Smooth muscle cell (in vitro differentiated cells): ENCODE measurements around the gene TSC22D3. TPM values are rescaled to one million over a fixed set of nuclear protein-coding genes. Genes with fewer than 3 reads are reported as not detected.

ENCODE experiments used
- DNase-seq: peaks from one replicate; lab custom pipeline; 2025; ENCODE audit not compliant: unreplicated experiment; lab: John Stamatoyannopoulos, UW
- H2AFZ ChIP-seq: fragments of 200-600 bp; sonication (generic); 2 replicates; pipeline ENCODE4 v1.6.0; 2016; ENCODE audit warnings: antibody characterized with exemption, low read depth, mild to moderate bottlenecking
- H3F3A ChIP-seq: fragments of 200-600 bp; sonication (generic); 2 replicates; pipeline ENCODE4 v1.6.0; 2017; ENCODE audit warnings: antibody characterized with exemption, low read depth
- H3K27ac ChIP-seq: fragments of 200-600 bp; sonication (generic); 2 replicates; pipeline ENCODE4 v1.5.1; 2016; ENCODE audit warnings: low read depth, mild to moderate bottlenecking
- H3K27me3 ChIP-seq: fragments of 200-600 bp; sonication (generic); 2 replicates; pipeline ENCODE4 v1.6.1; 2016; ENCODE audit warnings: low read depth, mild to moderate bottlenecking
- H3K36me3 ChIP-seq: fragments of 200-600 bp; sonication (generic); 2 replicates; pipeline ENCODE4 v1.5.1; 2016; ENCODE audit warnings: low read depth
- H3K4me1 ChIP-seq: fragments of 200-600 bp; sonication (generic); 2 replicates; pipeline ENCODE4 v1.5.1; 2016; ENCODE audit warnings: low read depth
- H3K4me2 ChIP-seq: fragments of 200-600 bp; sonication (generic); 2 replicates; pipeline ENCODE4 v1.6.0; 2016; ENCODE audit warnings: mild to moderate bottlenecking
- H3K4me3 ChIP-seq: fragments of 200-600 bp; sonication (generic); 2 replicates; pipeline ENCODE4 v1.5.1; 2016; ENCODE audit warnings: mild to moderate bottlenecking
- H3K79me2 ChIP-seq: fragments of 200-600 bp; sonication (generic); 2 replicates; pipeline ENCODE4 v1.6.0; 2016; ENCODE audit warnings: low read depth, mild to moderate bottlenecking
- H3K9ac ChIP-seq: fragments of 200-600 bp; sonication (generic); 2 replicates; pipeline ENCODE4 v1.6.0; 2016; ENCODE audit warnings: low read depth
- H3K9me3 ChIP-seq: fragments of 200-600 bp; sonication (generic); replicated peaks from 2 replicates; pipeline ENCODE4 v1.5.1; 2016; ENCODE audit warnings: low read depth
- H4K20me1 ChIP-seq: fragments of 200-600 bp; sonication (generic); 2 replicates; pipeline ENCODE4 v1.6.0; 2016; ENCODE audit warnings: low read depth
- whole genome bisulfite sequencing: methylation state at CpG from one replicate; pipeline ENCODE4 v1.1.7; 2016; ENCODE audit warnings: low lambda C conversion rate; 5-methylcytosine and 5-hydroxymethylcytosine counted together
- polyA plus RNA-seq: library from polyadenylated mRNA; unstranded; fragments of >200 nt; fragmentation: Nextera tagmentation; extraction: Ambion mirVana; gene quantifications from 2 replicates; pipeline ENCODE4 v1.2.1, GENCODE V29; 2016
- total RNA-seq: library from RNA; depleted of rRNA; stranded (reverse); fragments of >200 nt; gene quantifications from 2 replicates; pipeline ENCODE4 v1.2.3, GENCODE V29; 2014
- TF ChIP-seq, protein P1 (sequence below): fragments of 200-600 bp; sonication (generic); IDR thresholded peaks from 2 replicates; pipeline ENCODE4 v1.5.1; 2017; ENCODE audit warnings: borderline replicate concordance, mild to moderate bottlenecking, antibody characterized with exemption; ENCODE audit not compliant: insufficient read depth, poor library complexity, severe bottlenecking

The TSC22D3 gene
- total and polyA plus RNA-seq, 2 experiments from 2014 or later: 144 to 271 TPM

DNA sequence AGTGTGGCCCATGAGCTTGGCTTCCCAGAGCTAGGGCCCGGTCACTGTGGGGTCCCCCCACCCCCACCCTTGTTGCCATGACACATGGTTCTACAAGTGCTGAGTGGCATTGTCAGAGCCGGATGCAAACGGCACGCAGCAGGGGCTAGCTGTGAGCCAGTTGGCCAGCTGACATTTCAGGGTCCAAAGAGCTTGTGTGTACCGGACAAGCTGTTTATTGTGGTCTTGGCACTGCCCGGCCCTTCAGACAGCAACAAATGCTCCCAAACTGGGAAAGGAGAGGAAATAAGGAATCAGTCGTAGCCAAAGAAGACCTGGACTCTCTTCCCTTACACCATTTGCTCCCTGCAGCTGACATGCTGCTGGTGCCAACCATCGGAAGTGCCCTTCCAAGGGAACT is 36.8 kb downstream of the TSC22D3 start:
- H3K27me3 ChIP-seq: no peaks in the 10 kb centered on the region
- H2AFZ ChIP-seq: no peak overlapping the region
- over 99% methylated on average over 8 of the region's 8 CpGs for WGBS
- no peak overlapping the region for H3K4me2 ChIP-seq
- H3F3A ChIP-seq: no peaks in the 10 kb centered on the region
- H3K27ac ChIP-seq: no peak overlapping the region
- TF ChIP-seq, protein P1, sequence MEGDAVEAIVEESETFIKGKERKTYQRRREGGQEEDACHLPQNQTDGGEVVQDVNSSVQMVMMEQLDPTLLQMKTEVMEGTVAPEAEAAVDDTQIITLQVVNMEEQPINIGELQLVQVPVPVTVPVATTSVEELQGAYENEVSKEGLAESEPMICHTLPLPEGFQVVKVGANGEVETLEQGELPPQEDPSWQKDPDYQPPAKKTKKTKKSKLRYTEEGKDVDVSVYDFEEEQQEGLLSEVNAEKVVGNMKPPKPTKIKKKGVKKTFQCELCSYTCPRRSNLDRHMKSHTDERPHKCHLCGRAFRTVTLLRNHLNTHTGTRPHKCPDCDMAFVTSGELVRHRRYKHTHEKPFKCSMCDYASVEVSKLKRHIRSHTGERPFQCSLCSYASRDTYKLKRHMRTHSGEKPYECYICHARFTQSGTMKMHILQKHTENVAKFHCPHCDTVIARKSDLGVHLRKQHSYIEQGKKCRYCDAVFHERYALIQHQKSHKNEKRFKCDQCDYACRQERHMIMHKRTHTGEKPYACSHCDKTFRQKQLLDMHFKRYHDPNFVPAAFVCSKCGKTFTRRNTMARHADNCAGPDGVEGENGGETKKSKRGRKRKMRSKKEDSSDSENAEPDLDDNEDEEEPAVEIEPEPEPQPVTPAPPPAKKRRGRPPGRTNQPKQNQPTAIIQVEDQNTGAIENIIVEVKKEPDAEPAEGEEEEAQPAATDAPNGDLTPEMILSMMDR: no peak
- no peaks in the 10 kb centered on the region for H3K36me3 ChIP-seq
- H3K9me3 ChIP-seq: no peaks in the 10 kb centered on the region
- no peak overlapping the region for H3K9ac ChIP-seq
- no peaks in the 10 kb centered on the region for H4K20me1 ChIP-seq
- DNase-seq: no peak
- H3K79me2 ChIP-seq: no peaks in the 10 kb centered on the region
- peaks cover 6% of the 10 kb centered on the region for H3K4me1 ChIP-seq
- H3K4me3 ChIP-seq: no peak overlapping the region

DNA sequence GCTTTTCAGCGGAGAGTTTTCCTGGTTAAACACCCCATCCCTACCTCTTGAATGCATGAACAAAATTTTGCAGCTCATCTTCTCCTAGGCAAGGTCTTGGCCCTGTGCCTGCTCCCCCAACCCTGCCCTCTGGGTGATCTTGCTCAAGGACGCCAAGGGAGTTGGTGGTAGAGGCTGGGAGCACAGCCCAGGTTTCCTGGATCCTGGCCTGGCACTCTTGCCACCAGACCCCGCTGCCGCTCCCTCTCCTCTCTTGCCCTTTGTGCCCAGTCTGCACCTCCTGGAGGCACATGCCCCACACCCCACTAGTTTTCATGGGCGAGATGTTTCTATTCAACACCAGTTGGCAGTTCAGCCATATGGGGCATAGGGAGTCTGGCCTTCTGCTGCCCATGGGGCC is 37.3 kb downstream of the TSC22D3 start:
- no peak overlapping the region for H3K9ac ChIP-seq
- no peak overlapping the region for H3K4me3 ChIP-seq
- H3K4me2 ChIP-seq: no peak overlapping the region
- no peaks in the 10 kb centered on the region for H3F3A ChIP-seq
- no peak overlapping the region for H2AFZ ChIP-seq
- no peaks in the 10 kb centered on the region for H3K9me3 ChIP-seq
- H3K79me2 ChIP-seq: no peaks in the 10 kb centered on the region
- H3K27me3 ChIP-seq: no peaks in the 10 kb centered on the region
- H4K20me1 ChIP-seq: no peaks in the 10 kb centered on the region
- no peak for DNase-seq
- peaks cover 6% of the 10 kb centered on the region for H3K4me1 ChIP-seq
- 91% methylated on average over 5 of the region's 5 CpGs for WGBS
- no peak overlapping the region for H3K27ac ChIP-seq
- H3K36me3 ChIP-seq: no peaks in the 10 kb centered on the region
- TF ChIP-seq, protein P1: no peak

DNA sequence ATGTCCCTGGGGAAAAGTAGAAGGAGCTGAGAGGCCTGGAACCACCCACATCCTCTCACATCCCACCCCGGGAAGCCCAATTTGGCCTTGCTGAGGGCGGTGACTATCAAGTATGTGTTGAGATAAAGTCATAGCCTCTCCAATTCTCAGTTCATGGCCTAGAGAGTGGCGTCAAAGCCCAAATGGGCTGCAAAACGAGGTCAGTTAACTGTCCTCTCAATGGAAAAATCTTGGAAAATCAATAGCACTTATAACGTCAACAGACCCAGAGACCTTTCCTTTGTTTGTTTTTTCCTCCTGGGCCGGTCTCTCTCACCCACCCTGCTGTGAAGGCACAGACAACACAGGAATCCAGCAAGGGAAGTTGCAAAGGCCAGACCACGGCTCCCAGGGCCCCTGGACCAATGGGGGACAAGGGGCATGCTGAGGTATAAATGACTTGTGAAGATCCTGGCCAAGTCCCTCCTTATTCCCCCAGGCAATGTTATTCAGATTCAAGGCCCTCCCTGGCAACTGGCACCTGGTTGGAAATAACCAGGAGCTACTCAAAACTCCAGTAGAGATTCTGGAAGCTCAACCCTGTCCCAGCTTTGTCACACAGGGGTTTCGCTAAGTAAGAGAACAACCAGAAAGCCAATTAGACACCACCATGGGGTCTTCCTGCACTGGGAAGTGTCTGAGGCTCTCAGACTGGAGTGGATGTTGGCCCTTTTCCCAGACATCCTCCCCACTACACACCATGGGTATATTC is 38.6 kb downstream of the TSC22D3 start:
- no peak overlapping the region for H3K27ac ChIP-seq
- WGBS: 46% methylated on average over 8 of the region's 8 CpGs
- H4K20me1 ChIP-seq: no peaks in the 10 kb centered on the region
- no peak overlapping the region for H3K4me2 ChIP-seq
- no peak for DNase-seq
- H3K4me3 ChIP-seq: no peak overlapping the region
- no peaks in the 10 kb centered on the region for H3K79me2 ChIP-seq
- no peaks in the 10 kb centered on the region for H3K9me3 ChIP-seq
- no peak overlapping the region for H2AFZ ChIP-seq
- TF ChIP-seq, protein P1: no peak
- H3F3A ChIP-seq: no peaks in the 10 kb centered on the region
- H3K36me3 ChIP-seq: no peaks in the 10 kb centered on the region
- no peaks in the 10 kb centered on the region for H3K4me1 ChIP-seq
- no peak overlapping the region for H3K9ac ChIP-seq
- H3K27me3 ChIP-seq: no peaks in the 10 kb centered on the region

DNA sequence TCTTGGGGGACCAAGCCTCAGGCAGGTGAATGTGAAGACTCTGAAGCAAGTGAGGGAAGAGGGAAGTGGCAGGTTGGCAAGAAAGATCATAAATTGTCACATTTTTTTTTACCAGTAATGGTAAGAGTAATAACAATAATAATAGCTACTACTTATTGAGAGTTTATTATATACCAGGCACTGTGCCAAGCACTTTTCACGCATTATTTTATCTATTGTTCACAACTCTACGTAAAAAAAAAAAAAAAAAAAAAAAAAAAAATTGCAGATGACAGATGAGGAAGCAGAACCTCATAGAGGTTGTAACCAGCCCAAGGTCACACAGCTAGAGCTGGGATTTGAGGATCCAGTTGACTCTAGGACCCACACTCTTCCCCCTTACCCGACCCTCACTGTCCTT is 40.9 kb downstream of the TSC22D3 start:
- H4K20me1 ChIP-seq: no peaks in the 10 kb centered on the region
- no peaks in the 10 kb centered on the region for H3K36me3 ChIP-seq
- H3K4me3 ChIP-seq: no peak overlapping the region
- H2AFZ ChIP-seq: no peak overlapping the region
- H3K9me3 ChIP-seq: no peaks in the 10 kb centered on the region
- H3K9ac ChIP-seq: no peak overlapping the region
- DNase-seq: no peak
- H3F3A ChIP-seq: no peaks in the 10 kb centered on the region
- H3K27ac ChIP-seq: no peak overlapping the region
- peaks cover 4% of the 10 kb centered on the region for H3K4me1 ChIP-seq
- H3K4me2 ChIP-seq: no peak overlapping the region
- TF ChIP-seq, protein P1: no peak
- WGBS: 92% methylated on average over 3 of the region's 3 CpGs
- H3K79me2 ChIP-seq: no peaks in the 10 kb centered on the region
- no peaks in the 10 kb centered on the region for H3K27me3 ChIP-seq
